Measurements from ENCODE around the gene ARID3B.

DNA sequence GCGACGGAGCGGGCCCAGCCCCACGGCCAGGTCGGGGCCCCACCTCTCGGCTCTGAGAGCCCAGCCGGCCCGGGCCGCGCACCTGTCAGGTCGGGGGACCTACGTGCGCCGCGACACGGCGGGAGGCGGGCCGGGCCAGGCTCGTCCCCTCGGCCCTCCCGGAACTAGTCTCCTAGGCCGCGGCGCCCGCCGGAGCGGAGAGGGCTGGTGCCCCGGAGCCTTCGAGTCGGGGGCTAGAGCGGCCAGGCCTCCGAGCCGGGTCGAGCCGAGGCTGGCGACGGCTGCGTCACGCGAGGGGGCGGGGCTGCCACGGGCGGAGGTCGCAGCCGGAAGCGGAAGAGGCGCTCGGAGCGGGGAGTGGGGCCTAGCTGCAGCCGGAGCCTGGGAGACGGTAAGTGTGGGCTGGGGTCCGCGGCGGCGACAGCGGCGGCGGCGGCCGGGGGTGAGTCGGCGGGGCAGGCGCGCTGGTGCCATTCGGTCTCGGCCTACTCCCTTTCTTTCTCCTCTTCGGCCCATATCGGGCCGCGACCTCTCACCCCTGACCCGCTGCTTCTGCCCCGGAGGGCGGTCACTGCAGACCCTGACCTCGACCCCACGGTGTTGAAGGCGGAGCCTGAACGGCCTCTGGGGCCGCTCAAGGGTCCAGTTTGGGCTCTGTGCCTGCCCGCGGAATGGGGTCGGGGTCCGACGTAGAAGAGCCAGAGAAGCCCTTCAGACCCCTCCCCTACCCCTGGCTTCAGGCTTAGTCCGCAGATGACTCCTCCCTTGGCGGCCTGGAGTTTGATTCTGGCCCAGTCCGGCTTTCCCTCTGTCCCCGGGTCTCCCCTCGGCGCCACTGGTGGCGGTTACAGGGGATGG, 74.7 kb downstream of the ARID3B start, which contains the start of gene CLK3:
- TF ChIP-seq, protein P1, sequence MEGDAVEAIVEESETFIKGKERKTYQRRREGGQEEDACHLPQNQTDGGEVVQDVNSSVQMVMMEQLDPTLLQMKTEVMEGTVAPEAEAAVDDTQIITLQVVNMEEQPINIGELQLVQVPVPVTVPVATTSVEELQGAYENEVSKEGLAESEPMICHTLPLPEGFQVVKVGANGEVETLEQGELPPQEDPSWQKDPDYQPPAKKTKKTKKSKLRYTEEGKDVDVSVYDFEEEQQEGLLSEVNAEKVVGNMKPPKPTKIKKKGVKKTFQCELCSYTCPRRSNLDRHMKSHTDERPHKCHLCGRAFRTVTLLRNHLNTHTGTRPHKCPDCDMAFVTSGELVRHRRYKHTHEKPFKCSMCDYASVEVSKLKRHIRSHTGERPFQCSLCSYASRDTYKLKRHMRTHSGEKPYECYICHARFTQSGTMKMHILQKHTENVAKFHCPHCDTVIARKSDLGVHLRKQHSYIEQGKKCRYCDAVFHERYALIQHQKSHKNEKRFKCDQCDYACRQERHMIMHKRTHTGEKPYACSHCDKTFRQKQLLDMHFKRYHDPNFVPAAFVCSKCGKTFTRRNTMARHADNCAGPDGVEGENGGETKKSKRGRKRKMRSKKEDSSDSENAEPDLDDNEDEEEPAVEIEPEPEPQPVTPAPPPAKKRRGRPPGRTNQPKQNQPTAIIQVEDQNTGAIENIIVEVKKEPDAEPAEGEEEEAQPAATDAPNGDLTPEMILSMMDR (IDR thresholded peaks at IDR 0.05), result no peak
- TF ChIP-seq POLR2A (IDR thresholded peaks at IDR 0.05) (peak in 1 of 2 donors; percentile 76), POLR2AphosphoS5 (IDR thresholded peaks at IDR 0.05) (peak in 2 of 3 donors; percentile 41 to 69)

Data from suprapubic skin (tissue), 4 donors.